ENCODE data around the gene STRBP.

- TF ChIP-seq, protein P1, sequence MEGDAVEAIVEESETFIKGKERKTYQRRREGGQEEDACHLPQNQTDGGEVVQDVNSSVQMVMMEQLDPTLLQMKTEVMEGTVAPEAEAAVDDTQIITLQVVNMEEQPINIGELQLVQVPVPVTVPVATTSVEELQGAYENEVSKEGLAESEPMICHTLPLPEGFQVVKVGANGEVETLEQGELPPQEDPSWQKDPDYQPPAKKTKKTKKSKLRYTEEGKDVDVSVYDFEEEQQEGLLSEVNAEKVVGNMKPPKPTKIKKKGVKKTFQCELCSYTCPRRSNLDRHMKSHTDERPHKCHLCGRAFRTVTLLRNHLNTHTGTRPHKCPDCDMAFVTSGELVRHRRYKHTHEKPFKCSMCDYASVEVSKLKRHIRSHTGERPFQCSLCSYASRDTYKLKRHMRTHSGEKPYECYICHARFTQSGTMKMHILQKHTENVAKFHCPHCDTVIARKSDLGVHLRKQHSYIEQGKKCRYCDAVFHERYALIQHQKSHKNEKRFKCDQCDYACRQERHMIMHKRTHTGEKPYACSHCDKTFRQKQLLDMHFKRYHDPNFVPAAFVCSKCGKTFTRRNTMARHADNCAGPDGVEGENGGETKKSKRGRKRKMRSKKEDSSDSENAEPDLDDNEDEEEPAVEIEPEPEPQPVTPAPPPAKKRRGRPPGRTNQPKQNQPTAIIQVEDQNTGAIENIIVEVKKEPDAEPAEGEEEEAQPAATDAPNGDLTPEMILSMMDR (IDR thresholded peaks at IDR 0.05; ENCODE audit: low read length): no peak
- no peak for TF ChIP-seq EZH2 (optimal IDR thresholded peaks at IDR 0.05; ENCODE audit: low read depth, low read length)
- no peak for TF ChIP-seq EZH2phosphoT487 (IDR thresholded peaks at IDR 0.05; ENCODE audit: low read length)
These were observed 39.4 kb downstream of the STRBP start for GRCh38 chr9:123228967-123229366.
